Astrocyte of the cerebellum (primary cell): ENCODE data around the gene RNF34.
"Not testable (repeated sequence)": the region's sequence is repeated elsewhere in the genome, so short reads cannot be mapped to it uniquely, and the experiment has no call there.

Source experiments
- DNase-seq: peaks from one replicate; pipeline ENCODE4 v3.0.0-alpha.2; 2011; ENCODE audit warnings: low read depth
- H3K4me3 ChIP-seq: 2 replicates; pipeline ENCODE4 v1.5.1; 2011; ENCODE audit warnings: mild to moderate bottlenecking, low read depth, low read length, moderate library complexity
- CTCF ChIP-seq: IDR thresholded peaks from 2 replicates; pipeline ENCODE4 v1.5.1; 2012; ENCODE audit warnings: low read length, low read depth, moderate library complexity, mild to moderate bottlenecking; ENCODE audit errors: missing control alignments
- in situ Hi-C: cut with HindIII; loops from 2 replicates; pipeline ENCODE4 v1.10.0; 2017; ENCODE audit warnings: low sequenced_read_pairs

Gene RNF34

GRCh38 chr12:121358073-121358472 is 41.8 kb upstream of the RNF34 start:
- no peak for TF ChIP-seq CTCF
- no peak overlapping the region for H3K4me3 ChIP-seq
- no peak for DNase-seq
- in situ Hi-C loops: no loop called here

DNA sequence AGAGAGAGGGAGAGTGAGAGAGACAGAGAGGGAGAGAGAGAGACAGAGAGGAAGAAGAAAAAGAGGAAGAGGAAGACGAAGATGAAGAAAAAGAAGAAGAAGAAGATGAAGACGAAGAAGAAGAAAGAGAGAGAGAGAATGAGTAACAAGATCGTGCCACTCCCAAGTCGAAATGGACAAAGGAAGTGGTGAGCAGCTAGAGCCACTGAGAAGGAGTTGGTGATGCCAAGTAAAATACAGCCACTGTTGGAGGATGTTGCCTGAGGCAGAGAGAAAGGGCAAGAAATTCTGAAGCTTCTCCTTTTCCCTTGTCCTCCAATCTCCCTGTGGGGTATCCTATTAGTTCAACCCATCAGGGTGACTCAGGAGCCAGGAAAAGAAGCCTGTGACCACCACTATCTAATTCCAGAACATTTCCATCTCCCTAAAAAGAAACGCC is 35.2 kb upstream of the RNF34 start:
- TF ChIP-seq CTCF: no peak
- in situ Hi-C loops: loop anchor here (5.0 kb wide), 1 partner anchor 43 kb away; no protein-coding TSS in a partner anchor
- DNase-seq: peak; percentile 1
- no peak overlapping the region for H3K4me3 ChIP-seq

- no peak overlapping the region for H3K4me3 ChIP-seq
- TF ChIP-seq CTCF: no peak
- DNase-seq: no peak
These were observed 34.4 kb upstream of the RNF34 start for GRCh38 chr12:121365416-121366062.

DNA sequence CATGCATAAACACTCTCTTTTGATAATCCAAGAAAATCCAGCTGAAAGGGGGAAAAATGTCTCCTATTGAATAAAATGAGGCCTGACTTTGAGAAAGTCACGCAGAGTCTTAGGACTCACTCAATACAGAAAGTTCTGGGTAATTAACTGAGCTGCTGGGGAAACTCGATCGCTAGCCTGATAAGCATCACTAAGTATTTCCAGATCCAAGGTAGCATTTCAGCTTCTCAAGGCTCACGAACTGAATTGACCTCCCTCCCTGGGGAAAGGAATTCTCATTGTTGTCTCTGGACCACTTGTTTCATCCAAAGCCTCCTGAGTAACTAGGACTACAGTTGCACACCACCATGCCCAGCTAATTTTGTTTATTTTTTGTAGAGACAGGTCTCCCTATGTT is 33.9 kb upstream of the RNF34 start:
- DNase-seq: no peak
- in situ Hi-C loops: loop anchor here (5.0 kb wide), 1 partner anchor 41 kb away; no protein-coding TSS in a partner anchor
- no peak for TF ChIP-seq CTCF
- no peak overlapping the region for H3K4me3 ChIP-seq

More at GRCh38 chr12:121365416-121366062, 34.4 kb upstream of the RNF34 start:
- in situ Hi-C loops: loop anchor here (5.0 kb wide), 1 partner anchor 42 kb away; no protein-coding TSS in a partner anchor

- no peak for DNase-seq
- in situ Hi-C loops: no loop called here
- TF ChIP-seq CTCF: no peak
- H3K4me3 ChIP-seq: no peak overlapping the region
These were observed 28.5 kb upstream of the RNF34 start for GRCh38 chr12:121371404-121371803.

DNA sequence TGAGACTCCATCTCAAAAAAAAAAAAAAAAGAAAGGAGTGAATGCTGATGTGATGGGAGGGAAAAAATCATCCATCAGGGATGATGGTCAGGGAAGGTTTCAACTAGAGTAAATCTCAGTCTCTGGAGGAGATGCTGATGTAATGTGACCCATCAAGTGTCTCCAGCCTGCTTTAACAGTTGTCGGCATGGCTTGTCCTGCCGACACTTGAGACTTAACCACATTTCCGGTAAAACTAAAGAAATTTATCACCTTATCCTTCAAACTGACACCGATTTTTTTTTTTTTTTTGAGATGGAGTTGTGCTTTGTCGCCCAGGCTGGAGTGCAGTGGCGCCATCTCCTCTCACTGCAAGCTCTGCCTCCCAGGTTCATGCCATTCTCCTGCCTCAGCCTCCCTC is 26.2 kb upstream of the RNF34 start:
- no peak overlapping the region for H3K4me3 ChIP-seq
- no peak for TF ChIP-seq CTCF
- in situ Hi-C loops: no loop called here
- DNase-seq: no peak

GRCh38 chr12:121374336-121374735 is 25.6 kb upstream of the RNF34 start:
- DNase-seq, H3K4me3 ChIP-seq, in situ Hi-C loops: not testable (repeated sequence)

- H3K4me3 ChIP-seq, in situ Hi-C loops, DNase-seq: not testable (repeated sequence)
These were observed 24.9 kb upstream of the RNF34 start for GRCh38 chr12:121374945-121375584.
